GM19238 (cell line): ENCODE results near the gene ARPC5.

Experiments used
- DNase-seq: peaks from one replicate; pipeline ENCODE4 v3.0.0; 2011; ENCODE audit warnings: low spot score; ENCODE audit not compliant: insufficient read length

The ARPC5 gene

GRCh38 chr1:183611021-183611420 is 24.6 kb downstream of the ARPC5 start:
- DNase-seq = no peak

- no peak for DNase-seq
Observed at GRCh38 chr1:183609759-183610452, 25.7 kb downstream of the ARPC5 start.

GRCh38 chr1:183609313-183609712 is 26.3 kb downstream of the ARPC5 start:
- no peak for DNase-seq

- DNase-seq = no peak
Observed at GRCh38 chr1:183607322-183607980, 28.1 kb downstream of the ARPC5 start.

GRCh38 chr1:183605904-183606303 is 29.7 kb downstream of the ARPC5 start:
- DNase-seq = no peak

- DNase-seq = no peak
Observed at GRCh38 chr1:183604815-183605214, 30.8 kb downstream of the ARPC5 start.

GRCh38 chr1:183604038-183604808 is 31.4 kb downstream of the ARPC5 start:
- DNase-seq = no peak

- DNase-seq = no peak
Observed at GRCh38 chr1:183602510-183602909, 33.1 kb downstream of the ARPC5 start.

GRCh38 chr1:183600634-183601033 is 34.9 kb downstream of the ARPC5 start:
- no peak for DNase-seq

GRCh38 chr1:183600136-183600535 is 35.4 kb downstream of the ARPC5 start:
- DNase-seq = no peak

- DNase-seq = no peak
Observed at GRCh38 chr1:183598386-183598785, 37.2 kb downstream of the ARPC5 start.

- no peak for DNase-seq
Observed at GRCh38 chr1:183597656-183598347, 37.8 kb downstream of the ARPC5 start.

- no peak for DNase-seq
Observed at GRCh38 chr1:183596500-183596899, 39.1 kb downstream of the ARPC5 start.

GRCh38 chr1:183595537-183595936 is 40.0 kb downstream of the ARPC5 start:
- no peak for DNase-seq

- no peak for DNase-seq
Observed at GRCh38 chr1:183593356-183593755, 42.2 kb downstream of the ARPC5 start.

GRCh38 chr1:183592733-183593132 is 42.9 kb downstream of the ARPC5 start:
- no peak for DNase-seq

GRCh38 chr1:183590244-183591191 is 45.1 kb downstream of the ARPC5 start, which contains the start of gene NCF2:
NCF2 (minus strand) TSS chr1:183590459; CDS start chr1:183590329, 130 bp downstream.
- peak; percentile 65 for DNase-seq

- DNase-seq = no peak
Observed at GRCh38 chr1:183589874-183590243, 45.7 kb downstream of the ARPC5 start.

GRCh38 chr1:183589384-183589783 is 46.2 kb downstream of the ARPC5 start:
- DNase-seq = no peak

GRCh38 chr1:183588827-183589226 is 46.8 kb downstream of the ARPC5 start:
- DNase-seq = no peak

GRCh38 chr1:183586926-183587325 is 48.7 kb downstream of the ARPC5 start:
- no peak for DNase-seq
